Astrocyte (in vitro differentiated cells and primary cell): Measurements from ENCODE around the gene DIO3. TPM values are rescaled to one million over a fixed set of nuclear protein-coding genes. Genes with fewer than 3 reads are reported as not detected.
A peak's percentile ranks its signal among the peaks of the same experiment; 100 is the strongest.

ENCODE experiments used
- DNase-seq: peaks from one replicate; pipeline ENCODE4 v3.0.0-alpha.2; 2010; ENCODE audit warnings: low read depth
- FAIRE-seq: peaks from 2 replicates; lab custom pipeline; 2011; peaks lifted over from hg19 to GRCh38; lab: Jason Lieb, UNC
- H2AFZ ChIP-seq: 2 replicates; pipeline ENCODE4 v1.6.0; 2012; ENCODE audit warnings: low read depth, low read length, inconsistent platforms
- H3K27ac ChIP-seq: 2 replicates; pipeline ENCODE4 v1.5.1; 2011; ENCODE audit warnings: low read depth, low read length, inconsistent platforms
- H3K27me3 ChIP-seq: 2 replicates; pipeline ENCODE4 v1.6.0; 2011; ENCODE audit warnings: low read length, inconsistent platforms; ENCODE audit not compliant: insufficient read depth
- H3K36me3 ChIP-seq: 2 replicates; pipeline ENCODE4 v1.5.1; 2011; ENCODE audit warnings: low read length, inconsistent platforms; ENCODE audit not compliant: insufficient read depth
- H3K4me1 ChIP-seq: 2 replicates; pipeline ENCODE4 v1.5.1; 2011; ENCODE audit warnings: low read length, inconsistent platforms; ENCODE audit not compliant: insufficient read depth
- H3K4me2 ChIP-seq: 2 replicates; pipeline ENCODE4 v1.6.0; 2012; ENCODE audit warnings: low read length, inconsistent platforms
- H3K4me3 ChIP-seq: 2 replicates; pipeline ENCODE4 v1.5.1; 2011; ENCODE audit warnings: low read depth, mild to moderate bottlenecking, low read length, inconsistent platforms; ENCODE audit not compliant: insufficient read depth
- H3K79me2 ChIP-seq: 2 replicates; pipeline ENCODE4 v1.6.0; 2012; ENCODE audit warnings: mild to moderate bottlenecking, low read length, inconsistent platforms; ENCODE audit not compliant: insufficient read depth
- H3K9ac ChIP-seq: 2 replicates; pipeline ENCODE4 v1.6.0; 2012; ENCODE audit warnings: mild to moderate bottlenecking, low read length, inconsistent platforms
- H3K9me3 ChIP-seq: 2 replicates; pipeline ENCODE4 v1.5.1; 2012; ENCODE audit warnings: low read depth, mild to moderate bottlenecking, low read length, inconsistent platforms; ENCODE audit not compliant: insufficient read depth
- H4K20me1 ChIP-seq: 2 replicates; pipeline ENCODE4 v1.6.0; 2012; ENCODE audit warnings: low read length, inconsistent platforms; ENCODE audit not compliant: insufficient read depth
- H3K27ac Mint-ChIP-seq: one replicate; pipeline ENCODE4 v1.8.0; 2021; ENCODE audit warnings: mild to moderate bottlenecking, mixed read lengths; ENCODE audit not compliant: unreplicated experiment
- H3K27me3 Mint-ChIP-seq: one replicate; pipeline ENCODE4 v1.8.0; 2021; ENCODE audit warnings: low read depth, mixed read lengths; ENCODE audit not compliant: unreplicated experiment
- H3K36me3 Mint-ChIP-seq: one replicate; pipeline ENCODE4 v1.8.0; 2021; ENCODE audit warnings: low read depth, mixed read lengths; ENCODE audit not compliant: unreplicated experiment
- H3K4me1 Mint-ChIP-seq: one replicate; pipeline ENCODE4 v1.8.0; 2021; ENCODE audit warnings: low read depth, mixed read lengths; ENCODE audit not compliant: unreplicated experiment
- H3K4me3 Mint-ChIP-seq: one replicate; pipeline ENCODE4 v1.8.0; 2021; ENCODE audit warnings: mild to moderate bottlenecking, moderate library complexity, mixed read lengths; ENCODE audit not compliant: unreplicated experiment
- H3K9me3 Mint-ChIP-seq: one replicate; pipeline ENCODE4 v1.8.0; 2021; ENCODE audit warnings: mild to moderate bottlenecking, mixed read lengths; ENCODE audit not compliant: unreplicated experiment
- CTCF ChIP-seq: IDR thresholded peaks from 2 replicates; pipeline ENCODE4 v1.5.1; 2011; ENCODE audit warnings: low read depth, mild to moderate bottlenecking, inconsistent platforms, low read length, moderate library complexity; ENCODE audit not compliant: insufficient read depth
- EZH2 ChIP-seq: IDR thresholded peaks from 2 replicates; pipeline ENCODE4 v1.6.1; 2012; ENCODE audit warnings: mild to moderate bottlenecking, low read length, inconsistent platforms; ENCODE audit not compliant: insufficient read depth
- total RNA-seq: library from RNA; stranded (reverse); gene quantifications from 2 replicates; pipeline ENCODE4 v1.2.1, GENCODE V29; 2021

DIO3 gene
- total RNA-seq, 1 donor from 2014 or later = 0.79 TPM

GRCh38 chr14:101595349-101595748 lies 34.1 kb downstream of the DIO3 start:
- peaks cover 36% of the 10 kb centered on the region for H3K27me3 Mint-ChIP-seq
- Histone ChIP-seq H3K27me3 (no peaks in the 10 kb centered on the region), H3K27ac (no peak overlapping the region), H3K9ac (no peak overlapping the region), H3K36me3 (no peaks in the 10 kb centered on the region), H3K4me1 (no peaks in the 10 kb centered on the region), H3K4me2 (no peak overlapping the region), H2AFZ (no peak overlapping the region), H4K20me1 (no peaks in the 10 kb centered on the region), H3K4me3 (no peak overlapping the region), H3K9me3 (no peaks in the 10 kb centered on the region), H3K79me2 (no peaks in the 10 kb centered on the region)
- H3K9me3 Mint-ChIP-seq = peaks cover 20% of the 10 kb centered on the region
- no peak for DNase-seq
- H3K4me3 Mint-ChIP-seq = no peak overlapping the region
- H3K4me1 Mint-ChIP-seq = no peaks in the 10 kb centered on the region
- peaks cover 2% of the 10 kb centered on the region for H3K36me3 Mint-ChIP-seq
- TF ChIP-seq EZH2 = no peak
- no peak for TF ChIP-seq CTCF
- no peak overlapping the region for H3K27ac Mint-ChIP-seq
- no peak for FAIRE-seq

DNA sequence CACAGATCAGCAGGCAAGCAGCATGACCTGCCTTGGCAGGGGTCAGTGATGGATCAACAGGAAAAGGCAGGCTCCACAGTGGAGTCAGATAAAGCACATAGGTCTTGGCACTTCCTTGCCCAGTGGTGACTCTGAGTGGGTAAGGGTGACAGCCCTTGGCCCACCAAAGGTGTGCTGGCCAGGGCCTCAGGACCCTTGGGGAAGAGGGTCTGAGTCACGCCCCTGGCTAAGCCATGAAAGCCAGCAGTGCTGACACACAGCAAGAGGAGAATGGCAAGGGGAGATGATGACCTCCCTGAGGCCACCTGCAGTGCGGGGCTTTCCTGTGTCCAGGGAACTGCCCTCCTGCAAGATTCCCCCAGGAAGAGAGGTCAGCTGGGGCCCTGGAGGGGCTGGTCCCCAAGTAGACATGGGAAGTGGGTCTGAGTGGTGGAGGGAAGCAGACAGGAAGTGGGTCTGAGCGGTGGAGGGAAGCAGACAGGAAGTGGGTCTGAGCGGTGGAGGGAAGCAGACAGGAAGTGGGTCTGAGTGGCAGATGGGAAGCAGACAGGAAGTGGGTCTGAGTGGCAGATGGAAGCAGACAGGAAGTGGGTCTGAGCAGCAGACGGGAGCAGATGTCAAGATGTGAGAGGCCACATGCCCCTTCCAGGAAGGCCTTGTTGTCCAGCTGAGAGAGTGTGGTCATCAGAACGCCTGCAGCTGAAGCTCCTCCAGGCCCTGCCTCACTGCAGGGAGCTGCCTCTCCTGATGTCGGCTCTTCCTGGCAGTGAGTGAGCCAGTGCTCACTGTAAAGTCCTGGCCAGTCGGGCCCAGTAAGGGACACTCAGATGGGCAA lies 34.8 kb downstream of the DIO3 start:
- TF ChIP-seq EZH2 (no peak), CTCF (no peak)
- no peaks in the 10 kb centered on the region for H3K27me3 ChIP-seq
- H4K20me1 ChIP-seq = no peaks in the 10 kb centered on the region
- no peaks in the 10 kb centered on the region for H3K79me2 ChIP-seq
- Mint-ChIP-seq H3K4me1 (no peaks in the 10 kb centered on the region), H3K36me3 (peaks cover 2% of the 10 kb centered on the region), H3K4me3 (no peak overlapping the region), H3K27me3 (peaks cover 29% of the 10 kb centered on the region), H3K27ac (peak overlapping the region; percentile 53), H3K9me3 (peaks cover 20% of the 10 kb centered on the region)
- H2AFZ ChIP-seq = peak overlapping the region; percentile 18
- no peak overlapping the region for H3K27ac ChIP-seq
- H3K4me1 ChIP-seq = no peaks in the 10 kb centered on the region
- no peak overlapping the region for H3K4me2 ChIP-seq
- H3K9ac ChIP-seq = no peak overlapping the region
- no peak for FAIRE-seq
- H3K9me3 ChIP-seq = no peaks in the 10 kb centered on the region
- no peaks in the 10 kb centered on the region for H3K36me3 ChIP-seq
- H3K4me3 ChIP-seq = no peak overlapping the region
- no peak for DNase-seq

DNA sequence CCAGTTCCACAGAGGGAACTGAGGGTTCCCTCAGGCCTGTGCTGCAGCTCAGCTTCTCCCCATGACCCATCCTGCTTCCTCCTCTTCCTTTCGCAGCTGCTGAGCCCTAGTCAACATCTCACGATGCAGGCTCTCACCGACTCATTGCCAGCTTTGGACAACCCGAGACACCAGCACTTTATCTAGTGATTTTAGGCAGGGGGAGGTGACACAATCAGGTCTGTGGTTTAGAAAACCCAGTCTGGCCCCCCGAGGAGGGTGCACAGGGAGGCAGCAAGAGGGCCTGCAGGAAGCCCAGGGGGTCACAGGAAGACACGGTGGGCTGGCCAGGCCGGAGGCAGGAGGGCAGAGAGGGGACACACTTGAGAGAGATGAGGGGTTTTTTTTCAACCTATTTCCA lies 35.4 kb downstream of the DIO3 start:
- Mint-ChIP-seq H3K36me3 (peaks cover 2% of the 10 kb centered on the region), H3K9me3 (peaks cover 20% of the 10 kb centered on the region), H3K27me3 (peaks cover 26% of the 10 kb centered on the region), H3K27ac (peak overlapping the region; percentile 53), H3K4me3 (no peak overlapping the region), H3K4me1 (no peaks in the 10 kb centered on the region)
- no peaks in the 10 kb centered on the region for H4K20me1 ChIP-seq
- no peaks in the 10 kb centered on the region for H3K9me3 ChIP-seq
- no peak overlapping the region for H3K9ac ChIP-seq
- no peaks in the 10 kb centered on the region for H3K36me3 ChIP-seq
- no peak overlapping the region for H3K4me2 ChIP-seq
- no peak for TF ChIP-seq EZH2
- TF ChIP-seq CTCF = no peak
- H3K27me3 ChIP-seq = no peaks in the 10 kb centered on the region
- H3K79me2 ChIP-seq = no peaks in the 10 kb centered on the region
- no peak for FAIRE-seq
- H3K4me3 ChIP-seq = no peak overlapping the region
- H2AFZ ChIP-seq = peak overlapping the region; percentile 18
- no peak for DNase-seq
- H3K27ac ChIP-seq = no peak overlapping the region
- H3K4me1 ChIP-seq = no peaks in the 10 kb centered on the region
